Hematopoietic multipotent progenitor cell treated with erythropoietin and hydrocortisone succinate and interleukin-3 and kit ligand, for 17 days (in vitro differentiated cells): ENCODE measurements around the gene TP53AIP1.

Experiments used
- DNase-seq: peaks from one replicate; pipeline ENCODE4 v3.0.0-alpha.2; 2015; ENCODE audit warnings: low spot score

The TP53AIP1 gene

DNA sequence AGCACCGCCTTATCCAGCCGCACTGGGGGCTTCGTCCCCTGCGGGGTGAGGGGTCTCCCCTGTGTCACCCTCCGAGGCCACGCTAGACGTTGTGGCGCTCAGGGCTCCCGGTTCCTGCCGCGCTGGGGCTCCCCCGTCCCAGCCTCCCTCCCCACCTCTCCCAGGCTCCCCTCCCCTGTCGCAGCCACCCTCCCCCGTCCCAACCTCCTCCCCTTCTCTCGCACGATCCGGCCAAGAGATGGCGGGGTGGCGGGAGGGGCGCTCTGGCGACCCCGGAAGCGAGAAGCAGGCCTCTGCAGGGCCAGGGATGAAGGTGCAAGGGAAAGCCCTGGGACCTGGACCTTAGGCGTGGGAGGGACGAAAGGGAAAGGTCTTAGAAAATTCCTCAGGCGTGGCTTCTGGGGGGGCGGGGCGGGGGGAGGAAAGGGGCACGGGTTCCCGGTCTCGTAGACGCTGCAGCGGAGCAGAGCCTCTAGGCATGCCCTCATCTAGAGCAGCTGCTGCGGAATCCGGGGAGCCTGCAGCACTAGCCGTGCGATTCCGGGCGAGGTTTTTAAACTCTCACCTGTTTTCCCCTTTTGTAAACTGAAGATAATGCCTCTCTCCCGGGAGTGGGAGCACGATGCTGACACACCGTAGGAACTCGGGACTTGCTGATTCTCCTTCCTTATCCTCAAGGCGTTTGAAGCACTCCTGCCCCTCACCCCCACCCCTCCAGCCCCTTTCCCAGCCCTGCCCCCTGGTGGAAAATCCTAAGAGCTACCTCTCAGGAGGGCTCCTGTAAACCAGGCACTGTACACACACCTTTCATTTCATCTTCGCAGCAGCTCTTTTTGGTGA lies 37.1 kb downstream of the TP53AIP1 start:
- no peak for DNase-seq

DNA sequence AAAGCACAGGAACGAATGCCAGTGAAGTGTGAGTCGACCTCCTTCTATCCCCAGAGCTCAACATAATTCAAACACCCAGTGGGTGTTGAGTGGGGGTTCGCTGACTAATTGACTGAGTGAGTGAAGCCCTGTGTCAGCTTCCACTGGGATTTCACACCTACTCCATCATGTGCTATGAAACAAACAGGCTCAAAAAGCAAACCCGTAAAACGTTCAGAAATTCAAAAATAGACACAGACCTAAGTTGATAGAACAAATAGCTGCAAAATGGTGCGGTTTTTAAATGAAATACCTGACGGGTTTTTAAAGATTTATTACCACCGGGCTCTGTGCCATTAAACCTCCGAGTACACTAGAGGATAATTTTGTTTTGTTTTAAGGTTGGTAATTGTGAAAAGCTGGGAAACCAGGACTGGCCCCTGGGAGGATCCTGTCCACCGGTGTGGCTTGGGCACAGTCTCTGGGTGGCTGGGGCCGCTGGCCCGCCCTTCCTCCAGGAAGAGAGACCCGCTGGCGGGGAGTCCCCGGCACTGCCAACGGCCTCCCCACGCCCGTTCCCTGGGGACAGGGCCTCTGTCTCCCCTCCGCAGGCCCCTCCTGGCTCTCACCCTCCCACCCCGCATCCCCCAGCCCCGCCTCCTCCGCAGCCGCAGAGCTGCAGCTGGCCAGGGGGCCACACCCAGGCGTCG lies 37.9 kb downstream of the TP53AIP1 start:
- no peak for DNase-seq

GRCh38 chr11:128904303-128904655 lies 38.4 kb downstream of the TP53AIP1 start:
- DNase-seq: no peak

GRCh38 chr11:128903248-128904061 lies 39.2 kb downstream of the TP53AIP1 start:
- no peak for DNase-seq

DNA sequence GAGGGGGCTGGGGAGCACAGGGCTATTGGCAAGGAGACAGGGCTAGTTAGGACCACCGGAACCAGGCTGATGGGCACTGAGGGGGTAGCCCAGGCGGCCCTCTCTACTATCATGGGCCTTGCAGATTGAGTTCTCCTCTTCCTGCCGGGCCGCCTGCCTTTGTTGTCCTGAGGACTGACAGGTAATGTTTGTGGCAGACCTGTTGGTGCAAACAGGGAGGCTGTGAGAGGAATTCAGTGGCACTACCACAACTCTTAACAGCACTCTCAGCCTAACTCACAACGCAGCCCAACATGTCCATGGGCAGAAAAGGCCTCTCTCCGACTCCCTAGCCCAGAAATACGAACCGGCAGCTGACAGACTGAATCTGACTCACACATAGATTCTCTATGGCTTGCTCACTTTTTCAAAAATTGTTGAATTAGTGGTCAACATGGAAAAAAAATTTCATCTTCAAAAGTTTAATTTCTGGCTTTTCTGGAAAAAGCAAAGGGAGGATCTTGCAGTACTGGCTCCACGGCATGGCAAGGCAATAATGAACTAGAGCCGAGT lies 40.1 kb downstream of the TP53AIP1 start:
- DNase-seq: no peak

GRCh38 chr11:128901653-128902514 lies 40.8 kb downstream of the TP53AIP1 start:
- DNase-seq: no peak

GRCh38 chr11:128900468-128900867 lies 42.2 kb downstream of the TP53AIP1 start:
- DNase-seq: no peak

DNA sequence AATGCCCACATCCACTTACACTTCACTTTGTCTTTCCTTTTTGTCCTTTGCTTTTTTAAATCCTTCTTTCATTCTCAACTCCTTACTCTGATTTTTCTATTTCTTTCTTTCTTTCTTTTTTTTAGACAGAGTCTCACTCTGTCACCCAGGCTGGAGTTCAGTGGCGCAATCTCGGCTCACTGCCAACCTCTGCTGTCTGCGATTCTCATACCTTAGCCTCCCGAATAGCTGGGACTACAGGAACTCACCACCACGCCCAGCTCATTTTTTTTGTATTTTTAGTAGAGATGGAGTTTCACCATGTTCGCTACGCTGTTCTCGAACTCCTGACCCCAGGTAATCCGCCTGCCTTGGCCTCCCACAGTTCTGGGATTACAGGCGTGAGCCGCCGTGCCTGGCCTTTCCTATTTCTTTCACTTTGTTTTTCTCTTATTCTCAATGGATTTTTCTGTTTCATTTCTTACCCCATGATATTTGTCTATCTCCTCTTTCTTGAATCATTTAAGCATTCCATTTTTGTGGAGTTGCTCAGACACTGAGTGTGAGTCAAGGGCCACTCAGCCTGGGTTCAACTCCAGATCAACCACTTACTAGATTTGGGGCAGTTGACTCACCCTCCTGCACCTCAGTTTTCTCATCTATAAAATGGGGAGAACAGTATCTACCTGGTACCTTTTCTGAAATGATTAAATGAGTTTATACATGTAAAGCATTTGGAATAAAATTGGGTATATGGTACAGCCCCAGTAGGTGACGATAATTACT lies 43.9 kb downstream of the TP53AIP1 start:
- no peak for DNase-seq

GRCh38 chr11:128897826-128898225 lies 44.8 kb downstream of the TP53AIP1 start:
- DNase-seq: no peak

DNA sequence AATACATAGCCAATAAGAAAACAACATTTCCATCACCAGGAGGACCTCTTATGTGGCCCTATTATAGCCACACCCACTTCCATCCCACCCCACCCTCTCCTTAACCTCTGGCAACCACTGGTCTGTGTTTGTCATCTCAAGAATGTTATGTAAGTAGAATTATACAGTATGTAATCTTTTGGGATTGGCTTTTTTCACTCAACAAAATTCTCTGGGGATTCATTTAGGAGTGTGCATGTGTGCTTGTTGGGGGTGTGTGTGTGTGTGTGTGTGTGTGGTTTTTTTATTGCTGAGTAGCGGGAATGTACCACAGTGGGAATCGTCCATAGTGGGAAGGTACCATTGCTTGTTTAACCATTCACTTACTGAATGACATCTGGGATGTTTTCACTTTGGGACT lies 46.3 kb downstream of the TP53AIP1 start:
- no peak for DNase-seq

DNA sequence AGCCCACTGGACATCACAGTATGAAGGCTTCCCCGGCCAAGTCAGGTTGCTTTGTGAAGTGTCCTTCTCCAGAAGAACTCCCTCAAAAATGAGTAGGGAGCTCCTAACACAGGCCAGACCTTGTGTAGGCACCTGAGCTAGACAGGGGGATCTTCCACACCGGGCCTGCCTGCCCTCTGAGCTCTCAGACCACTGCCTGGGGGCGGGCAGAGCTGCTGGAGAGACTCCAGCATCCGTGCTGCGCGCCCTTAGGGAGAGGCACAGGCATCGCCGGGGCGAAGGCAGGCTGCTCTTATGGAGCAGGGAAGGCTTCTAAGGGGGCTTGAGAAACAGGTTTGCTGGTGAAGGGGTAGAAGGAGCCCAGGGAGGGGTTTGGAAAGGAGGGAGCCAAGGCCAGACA lies 47.1 kb downstream of the TP53AIP1 start:
- no peak for DNase-seq

DNA sequence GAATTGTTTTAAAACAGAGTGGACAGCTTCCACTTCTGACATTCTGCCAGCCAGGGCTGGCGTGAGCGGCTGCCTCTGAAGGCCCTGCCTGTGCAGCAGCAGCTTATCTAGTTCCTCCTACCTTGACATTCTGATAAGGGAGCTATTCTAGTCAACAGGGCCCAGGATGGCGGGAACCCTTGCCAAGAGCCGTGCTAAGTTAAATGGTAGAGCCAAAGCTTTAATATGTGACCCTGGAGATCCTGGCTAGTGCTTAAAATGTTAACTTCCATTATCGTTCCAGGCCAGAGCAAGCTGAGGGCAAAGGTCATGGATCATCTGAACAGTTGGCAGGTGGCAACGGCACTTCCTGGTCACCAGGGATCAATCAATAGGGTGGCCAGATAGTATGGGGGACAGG lies 48.0 kb downstream of the TP53AIP1 start:
- no peak for DNase-seq

DNA sequence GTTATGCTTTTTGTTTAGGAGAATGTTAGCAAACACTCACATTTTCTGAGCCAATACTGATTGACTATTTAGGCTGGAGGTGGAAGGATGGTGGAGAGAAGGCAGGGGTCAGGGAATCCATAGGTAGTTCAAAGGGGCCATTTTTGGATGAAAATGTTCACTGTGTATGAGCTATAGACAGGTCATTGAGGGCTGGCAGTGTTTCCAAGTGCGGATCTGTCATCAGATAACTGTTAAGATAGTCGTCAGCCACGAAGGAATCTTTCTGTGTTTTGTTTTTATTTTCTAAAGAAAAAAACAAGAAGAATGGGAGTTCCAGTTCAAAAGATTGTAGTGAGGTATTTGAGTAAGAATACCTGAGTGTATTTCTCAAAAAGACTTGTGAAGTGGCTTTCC lies 48.4 kb downstream of the TP53AIP1 start:
- DNase-seq: no peak

DNA sequence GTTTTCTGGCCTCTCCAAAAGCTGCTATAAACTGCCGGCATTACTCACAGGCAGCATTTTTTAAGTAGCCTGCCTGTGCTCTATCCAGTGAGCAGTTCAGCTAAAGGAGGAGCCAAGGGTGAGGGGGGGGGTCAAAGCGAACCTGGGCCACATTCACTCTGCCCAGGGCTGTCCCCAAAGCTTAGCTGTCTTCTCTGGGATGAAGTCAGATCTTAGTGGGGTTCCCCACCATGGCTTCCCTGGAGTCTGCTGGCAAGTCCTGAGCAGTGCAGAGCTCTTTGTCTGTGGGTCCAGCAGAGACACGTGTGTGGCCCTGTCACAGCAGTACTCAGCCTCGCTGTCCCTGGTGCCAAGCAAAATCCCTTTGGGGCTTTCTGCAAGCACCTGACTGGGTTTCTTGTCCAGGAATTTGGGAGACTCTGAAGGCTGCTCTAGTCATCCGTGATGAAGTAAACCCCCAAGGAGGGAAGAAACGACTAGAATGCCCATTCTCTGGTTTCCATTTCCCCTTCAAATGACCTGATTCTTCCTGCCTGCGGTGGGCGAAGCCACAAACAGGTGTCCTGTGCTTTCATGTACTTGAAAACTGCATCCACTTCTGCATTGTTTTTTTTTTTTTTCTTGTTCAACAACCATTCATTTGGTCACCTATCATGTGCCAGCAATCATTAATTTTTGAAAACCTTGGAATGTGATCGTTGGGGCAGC lies 48.9 kb downstream of the TP53AIP1 start:
- DNase-seq: no peak

- no peak for DNase-seq
Measured at GRCh38 chr11:128892866-128893565, 49.7 kb downstream of the TP53AIP1 start.

GRCh38 chr11:128891913-128892398 lies 50.7 kb downstream of the TP53AIP1 start:
- no peak for DNase-seq

- DNase-seq: no peak
Measured at GRCh38 chr11:128890543-128891368, 51.9 kb downstream of the TP53AIP1 start, which contains the start of gene KCNJ5. TSS of gene KCNJ5 (plus strand) at chr11:128891356. CDS start at chr11:128911274, 19,918 bp downstream.

DNA sequence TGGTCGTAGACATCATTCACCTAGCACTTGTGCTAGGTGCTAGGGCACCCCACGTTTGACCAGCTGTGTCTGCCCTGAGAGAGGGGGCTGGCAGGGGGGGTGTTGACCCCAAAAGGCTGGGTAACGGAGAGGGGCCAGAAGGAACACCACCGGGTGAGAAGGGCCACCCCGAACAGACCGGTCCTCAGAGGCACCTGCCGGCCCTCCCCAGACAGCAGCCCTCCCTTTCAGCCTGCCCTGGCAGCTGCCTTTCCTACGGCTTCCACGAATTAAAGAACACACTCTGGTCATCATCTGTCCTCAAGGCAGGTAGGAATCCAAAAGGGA lies 52.5 kb downstream of the TP53AIP1 start:
- no peak for DNase-seq
